ENCODE measurements around the gene TBXA2R. TPM values are rescaled to one million over a fixed set of nuclear protein-coding genes. Genes with fewer than 3 reads are reported as not detected.

Gene TBXA2R
- total and polyA plus RNA-seq, 2 experiments from 2014 or later: 0.42 to 0.73 TPM

DNA sequence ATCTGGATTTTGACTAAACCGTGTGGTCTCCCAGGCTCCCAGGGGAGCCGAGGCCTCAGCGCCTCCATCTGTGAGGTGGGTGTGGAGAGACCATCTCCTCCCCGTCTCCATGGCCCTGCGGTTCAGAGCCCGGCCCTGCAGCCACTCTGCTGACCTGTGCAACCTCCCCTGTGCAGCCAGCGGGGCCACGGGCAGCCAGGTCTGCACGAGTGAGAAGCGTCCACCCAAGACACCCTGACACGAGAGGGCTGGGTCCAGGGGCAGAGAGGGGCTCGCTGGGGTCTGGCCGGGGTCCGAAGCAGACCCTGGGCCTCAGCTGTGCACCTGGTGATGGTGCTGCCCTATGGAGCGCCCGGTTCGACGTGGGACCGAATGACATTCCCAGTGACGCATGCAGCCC is 30.3 kb upstream of the TBXA2R start:
- Mint-ChIP-seq H3K36me3 (ENCODE audit: low read depth) (peaks cover 13% of the 10 kb centered on the region), H3K9me3 (no peaks in the 10 kb centered on the region), H3K4me3 (no peak overlapping the region), H3K27ac (no peak overlapping the region), H3K4me1 (no peaks in the 10 kb centered on the region), H3K27me3 (ENCODE audit: insufficient read depth, low read depth, poor library complexity) (peaks cover 5% of the 10 kb centered on the region)
- DNase-seq (ENCODE audit: low spot score): no peak
- no peak for ATAC-seq
- no peaks in the 10 kb centered on the region for H3F3A ChIP-seq (replicated peaks; ENCODE audit: low read depth)
- H3K27ac ChIP-seq (ENCODE audit: low read depth): no peak overlapping the region
- H4K20me1 ChIP-seq (replicated peaks; ENCODE audit: insufficient read depth): no peaks in the 10 kb centered on the region
- TF ChIP-seq, protein P1, sequence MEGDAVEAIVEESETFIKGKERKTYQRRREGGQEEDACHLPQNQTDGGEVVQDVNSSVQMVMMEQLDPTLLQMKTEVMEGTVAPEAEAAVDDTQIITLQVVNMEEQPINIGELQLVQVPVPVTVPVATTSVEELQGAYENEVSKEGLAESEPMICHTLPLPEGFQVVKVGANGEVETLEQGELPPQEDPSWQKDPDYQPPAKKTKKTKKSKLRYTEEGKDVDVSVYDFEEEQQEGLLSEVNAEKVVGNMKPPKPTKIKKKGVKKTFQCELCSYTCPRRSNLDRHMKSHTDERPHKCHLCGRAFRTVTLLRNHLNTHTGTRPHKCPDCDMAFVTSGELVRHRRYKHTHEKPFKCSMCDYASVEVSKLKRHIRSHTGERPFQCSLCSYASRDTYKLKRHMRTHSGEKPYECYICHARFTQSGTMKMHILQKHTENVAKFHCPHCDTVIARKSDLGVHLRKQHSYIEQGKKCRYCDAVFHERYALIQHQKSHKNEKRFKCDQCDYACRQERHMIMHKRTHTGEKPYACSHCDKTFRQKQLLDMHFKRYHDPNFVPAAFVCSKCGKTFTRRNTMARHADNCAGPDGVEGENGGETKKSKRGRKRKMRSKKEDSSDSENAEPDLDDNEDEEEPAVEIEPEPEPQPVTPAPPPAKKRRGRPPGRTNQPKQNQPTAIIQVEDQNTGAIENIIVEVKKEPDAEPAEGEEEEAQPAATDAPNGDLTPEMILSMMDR (conservative IDR thresholded peaks at IDR 0.05; ENCODE audit: low read depth in 2 of 2): no peak
- TF ChIP-seq STAT1 (IDR thresholded peaks at IDR 0.05; ENCODE audit: unreplicated experiment) (no peak), EZH2phosphoT487 (IDR thresholded peaks at IDR 0.05; ENCODE audit: unreplicated experiment) (no peak)
- H3K9me2 ChIP-seq (ENCODE audit: insufficient read depth): no peaks in the 10 kb centered on the region
- H3K4me1 ChIP-seq (ENCODE audit: insufficient read depth): no peaks in the 10 kb centered on the region
- H3K36me3 ChIP-seq (ENCODE audit: insufficient read depth): no peaks in the 10 kb centered on the region; the same call in 1 of the 2 replicates
- no peaks in the 10 kb centered on the region for H3K79me2 ChIP-seq (replicated peaks; ENCODE audit: insufficient read depth)
- H3K4me3 ChIP-seq: no peak overlapping the region
- no peak overlapping the region for H2AFZ ChIP-seq
- H3K27me3 ChIP-seq (ENCODE audit: insufficient read depth): no peaks in the 10 kb centered on the region
- H3K4me2 ChIP-seq: no peak overlapping the region

DNA sequence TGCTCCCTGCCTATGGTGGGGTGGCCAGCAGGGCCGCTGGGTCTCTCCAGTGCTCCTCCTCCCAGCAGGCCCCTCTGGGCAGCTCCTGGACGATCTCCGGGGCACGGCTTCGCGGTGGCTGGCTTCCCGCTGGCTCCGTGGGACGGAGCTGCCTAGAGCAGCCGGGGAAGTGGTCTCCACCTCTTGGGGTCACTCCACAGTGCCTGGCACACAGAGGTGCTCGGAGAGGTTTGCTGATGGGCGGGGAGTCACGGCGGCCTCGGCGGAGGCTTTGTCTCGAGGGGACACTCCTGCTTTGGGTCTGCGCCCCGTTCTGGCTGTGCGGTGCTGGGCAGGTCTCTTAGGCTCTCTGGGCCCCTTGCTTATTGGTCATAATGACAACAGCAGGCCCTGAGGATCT is 29.8 kb upstream of the TBXA2R start:
- H3K4me1 ChIP-seq (ENCODE audit: insufficient read depth): no peaks in the 10 kb centered on the region
- Mint-ChIP-seq H3K36me3 (ENCODE audit: low read depth) (peaks cover 13% of the 10 kb centered on the region), H3K27ac (no peak overlapping the region), H3K4me1 (no peaks in the 10 kb centered on the region), H3K9me3 (no peaks in the 10 kb centered on the region), H3K27me3 (ENCODE audit: insufficient read depth, low read depth, poor library complexity) (peaks cover 5% of the 10 kb centered on the region), H3K4me3 (no peak overlapping the region)
- no peak overlapping the region for H3K4me2 ChIP-seq
- H3K36me3 ChIP-seq (ENCODE audit: insufficient read depth): no peaks in the 10 kb centered on the region
- no peaks in the 10 kb centered on the region for H3K9me2 ChIP-seq (ENCODE audit: insufficient read depth)
- no peaks in the 10 kb centered on the region for H3K79me2 ChIP-seq (replicated peaks; ENCODE audit: insufficient read depth)
- no peak overlapping the region for H3K27ac ChIP-seq (ENCODE audit: low read depth)
- H3K4me3 ChIP-seq: no peak overlapping the region
- no peaks in the 10 kb centered on the region for H4K20me1 ChIP-seq (replicated peaks; ENCODE audit: insufficient read depth)
- no peak overlapping the region for H2AFZ ChIP-seq
- no peak for DNase-seq (ENCODE audit: low spot score)
- ATAC-seq: no peak
- no peaks in the 10 kb centered on the region for H3K27me3 ChIP-seq (ENCODE audit: insufficient read depth)
- H3F3A ChIP-seq (replicated peaks; ENCODE audit: low read depth): no peaks in the 10 kb centered on the region
- no peak for TF ChIP-seq POLR2AphosphoS5 (IDR thresholded peaks at IDR 0.05; ENCODE audit: low read depth)
- no peak for TF ChIP-seq EZH2 (IDR thresholded peaks at IDR 0.05; ENCODE audit: low read depth, unreplicated experiment)
- TF ChIP-seq, protein P2, sequence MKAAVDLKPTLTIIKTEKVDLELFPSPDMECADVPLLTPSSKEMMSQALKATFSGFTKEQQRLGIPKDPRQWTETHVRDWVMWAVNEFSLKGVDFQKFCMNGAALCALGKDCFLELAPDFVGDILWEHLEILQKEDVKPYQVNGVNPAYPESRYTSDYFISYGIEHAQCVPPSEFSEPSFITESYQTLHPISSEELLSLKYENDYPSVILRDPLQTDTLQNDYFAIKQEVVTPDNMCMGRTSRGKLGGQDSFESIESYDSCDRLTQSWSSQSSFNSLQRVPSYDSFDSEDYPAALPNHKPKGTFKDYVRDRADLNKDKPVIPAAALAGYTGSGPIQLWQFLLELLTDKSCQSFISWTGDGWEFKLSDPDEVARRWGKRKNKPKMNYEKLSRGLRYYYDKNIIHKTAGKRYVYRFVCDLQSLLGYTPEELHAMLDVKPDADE (IDR thresholded peaks at IDR 0.05): no peak
- TF ChIP-seq JUNB (IDR thresholded peaks at IDR 0.05; ENCODE audit: unreplicated experiment): no peak
- no peak for TF ChIP-seq STAT1 (IDR thresholded peaks at IDR 0.05; ENCODE audit: unreplicated experiment)
- TF ChIP-seq, protein P3, sequence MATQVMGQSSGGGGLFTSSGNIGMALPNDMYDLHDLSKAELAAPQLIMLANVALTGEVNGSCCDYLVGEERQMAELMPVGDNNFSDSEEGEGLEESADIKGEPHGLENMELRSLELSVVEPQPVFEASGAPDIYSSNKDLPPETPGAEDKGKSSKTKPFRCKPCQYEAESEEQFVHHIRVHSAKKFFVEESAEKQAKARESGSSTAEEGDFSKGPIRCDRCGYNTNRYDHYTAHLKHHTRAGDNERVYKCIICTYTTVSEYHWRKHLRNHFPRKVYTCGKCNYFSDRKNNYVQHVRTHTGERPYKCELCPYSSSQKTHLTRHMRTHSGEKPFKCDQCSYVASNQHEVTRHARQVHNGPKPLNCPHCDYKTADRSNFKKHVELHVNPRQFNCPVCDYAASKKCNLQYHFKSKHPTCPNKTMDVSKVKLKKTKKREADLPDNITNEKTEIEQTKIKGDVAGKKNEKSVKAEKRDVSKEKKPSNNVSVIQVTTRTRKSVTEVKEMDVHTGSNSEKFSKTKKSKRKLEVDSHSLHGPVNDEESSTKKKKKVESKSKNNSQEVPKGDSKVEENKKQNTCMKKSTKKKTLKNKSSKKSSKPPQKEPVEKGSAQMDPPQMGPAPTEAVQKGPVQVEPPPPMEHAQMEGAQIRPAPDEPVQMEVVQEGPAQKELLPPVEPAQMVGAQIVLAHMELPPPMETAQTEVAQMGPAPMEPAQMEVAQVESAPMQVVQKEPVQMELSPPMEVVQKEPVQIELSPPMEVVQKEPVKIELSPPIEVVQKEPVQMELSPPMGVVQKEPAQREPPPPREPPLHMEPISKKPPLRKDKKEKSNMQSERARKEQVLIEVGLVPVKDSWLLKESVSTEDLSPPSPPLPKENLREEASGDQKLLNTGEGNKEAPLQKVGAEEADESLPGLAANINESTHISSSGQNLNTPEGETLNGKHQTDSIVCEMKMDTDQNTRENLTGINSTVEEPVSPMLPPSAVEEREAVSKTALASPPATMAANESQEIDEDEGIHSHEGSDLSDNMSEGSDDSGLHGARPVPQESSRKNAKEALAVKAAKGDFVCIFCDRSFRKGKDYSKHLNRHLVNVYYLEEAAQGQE (IDR thresholded peaks at IDR 0.05; ENCODE audit: unreplicated experiment): no peak
- no peak for TF ChIP-seq EZH2phosphoT487 (IDR thresholded peaks at IDR 0.05; ENCODE audit: unreplicated experiment)
- no peak for TF ChIP-seq CREB1 (CRISPR knock-in tag; IDR thresholded peaks at IDR 0.05; ENCODE audit: low read depth)
- TF ChIP-seq, protein P1 (conservative IDR thresholded peaks at IDR 0.05; ENCODE audit: low read depth in 2 of 2): no peak
- no peak for TF ChIP-seq ZNF331 (CRISPR knock-in tag; IDR thresholded peaks at IDR 0.05; ENCODE audit: low read depth)

Data from GM23338 (cell line).